DOHH2 (cell line): ENCODE measurements around the gene TENT4A.

Source experiments
- H3F3A ChIP-seq: fragments of 200-600 bp; sonication (generic), shearing (Covaris generic); 2 replicates; pipeline ENCODE4 v1.6.0; 2016; ENCODE audit warnings: antibody characterized with exemption, mild to moderate bottlenecking; ENCODE audit not compliant: control insufficient read depth, insufficient read depth
- H3K27ac ChIP-seq: fragments of 200-600 bp; sonication (generic); 2 replicates; pipeline ENCODE4 v1.5.1; 2014; ENCODE audit warnings: low read depth, mild to moderate bottlenecking, low read length, moderate library complexity
- H3K27me3 ChIP-seq: fragments of 200-600 bp; sonication (generic); 2 replicates; pipeline ENCODE4 v1.6.1; 2014; ENCODE audit warnings: mild to moderate bottlenecking, low read length, mixed read lengths; ENCODE audit not compliant: control insufficient read depth
- H3K36me3 ChIP-seq: fragments of 200-600 bp; sonication (generic); 2 replicates; pipeline ENCODE4 v1.6.1; 2014; ENCODE audit warnings: mild to moderate bottlenecking, low read length, moderate library complexity, mixed read lengths; ENCODE audit not compliant: control insufficient read depth
- H3K4me1 ChIP-seq: fragments of 200-600 bp; sonication (generic); 2 replicates; pipeline ENCODE4 v1.6.1; 2014; ENCODE audit warnings: mild to moderate bottlenecking, low read length, mixed read lengths; ENCODE audit not compliant: control insufficient read depth
- H3K4me2 ChIP-seq: fragments of 200-600 bp; sonication (generic); 2 replicates; pipeline ENCODE4 v1.6.0; 2014; ENCODE audit warnings: mild to moderate bottlenecking, low read length, moderate library complexity
- H3K4me3 ChIP-seq: fragments of 200-600 bp; sonication (generic); 2 replicates; pipeline ENCODE4 v1.5.1; 2014; ENCODE audit warnings: mild to moderate bottlenecking, low read length, mixed read lengths
- H3K79me2 ChIP-seq: fragments of 200-600 bp; sonication (generic); 2 replicates; pipeline ENCODE4 v1.6.1; 2014; ENCODE audit warnings: mild to moderate bottlenecking, low read length, mixed read lengths; ENCODE audit not compliant: control insufficient read depth
- H3K9me2 ChIP-seq: fragments of 200-600 bp; sonication (generic); replicated peaks from 2 replicates; pipeline ENCODE4 v1.6.1; 2014; ENCODE audit warnings: mild to moderate bottlenecking, low read length, mixed read lengths; ENCODE audit not compliant: control insufficient read depth
- H3K9me3 ChIP-seq: fragments of 200-600 bp; sonication (generic); 2 replicates; pipeline ENCODE4 v1.6.1; 2014; ENCODE audit warnings: antibody characterized with exemption, low read length, mixed read lengths; ENCODE audit not compliant: control insufficient read depth, insufficient read depth
- H4K20me1 ChIP-seq: fragments of 200-600 bp; sonication (generic); 2 replicates; pipeline ENCODE4 v1.6.0; 2014; ENCODE audit warnings: low read depth, mild to moderate bottlenecking, antibody characterized with exemption, low read length, moderate library complexity; ENCODE audit not compliant: control insufficient read depth, insufficient read depth
- EZH2phosphoT487 ChIP-seq: fragments of 200-600 bp; sonication (generic); IDR thresholded peaks from 2 replicates; pipeline ENCODE4 v1.6.1; 2017; ENCODE audit warnings: borderline replicate concordance, mild to moderate bottlenecking, antibody characterized with exemption, low read length, moderate library complexity, mixed read lengths
- TF ChIP-seq, protein P1 (sequence below): fragments of 200-600 bp; sonication (generic); IDR thresholded peaks from one replicate; pipeline ENCODE4 v1.5.1; 2014; ENCODE audit warnings: antibody characterized with exemption, mild to moderate bottlenecking, low read depth, low read length; ENCODE audit not compliant: poor library complexity, severe bottlenecking

Gene TENT4A

DNA sequence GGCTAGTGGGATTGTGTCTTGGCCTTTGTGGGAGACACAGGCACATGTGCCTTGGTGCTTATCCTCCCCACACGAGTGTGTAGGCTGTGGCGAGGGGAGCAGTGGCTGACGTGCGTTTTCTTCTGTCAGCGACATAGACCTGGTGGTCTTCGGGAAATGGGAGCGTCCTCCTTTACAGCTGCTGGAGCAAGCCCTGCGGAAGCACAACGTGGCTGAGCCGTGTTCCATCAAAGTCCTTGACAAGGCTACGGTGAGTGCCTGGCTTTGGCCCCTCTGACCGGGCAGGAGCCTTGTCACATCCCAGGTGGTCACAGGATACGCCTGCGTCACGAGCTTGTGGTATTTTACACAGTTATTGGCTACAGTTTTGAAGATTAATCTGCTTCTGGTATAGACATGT is 26.4 kb downstream of the TENT4A start:
- Histone ChIP-seq H3F3A (peaks cover 4% of the 10 kb centered on the region; the same call in 1 of the 2 replicates), H3K9me3 (no peaks in the 10 kb centered on the region), H3K4me2 (no peak overlapping the region), H3K36me3 (peaks cover 93% of the 10 kb centered on the region), H3K79me2 (peaks cover 83% of the 10 kb centered on the region), H4K20me1 (peaks cover 25% of the 10 kb centered on the region), H3K27me3 (no peaks in the 10 kb centered on the region), H3K9me2 (no peaks in the 10 kb centered on the region), H3K27ac (no peak overlapping the region), H3K4me3 (no peak overlapping the region), H3K4me1 (peaks cover 25% of the 10 kb centered on the region)
- TF ChIP-seq, protein P1, sequence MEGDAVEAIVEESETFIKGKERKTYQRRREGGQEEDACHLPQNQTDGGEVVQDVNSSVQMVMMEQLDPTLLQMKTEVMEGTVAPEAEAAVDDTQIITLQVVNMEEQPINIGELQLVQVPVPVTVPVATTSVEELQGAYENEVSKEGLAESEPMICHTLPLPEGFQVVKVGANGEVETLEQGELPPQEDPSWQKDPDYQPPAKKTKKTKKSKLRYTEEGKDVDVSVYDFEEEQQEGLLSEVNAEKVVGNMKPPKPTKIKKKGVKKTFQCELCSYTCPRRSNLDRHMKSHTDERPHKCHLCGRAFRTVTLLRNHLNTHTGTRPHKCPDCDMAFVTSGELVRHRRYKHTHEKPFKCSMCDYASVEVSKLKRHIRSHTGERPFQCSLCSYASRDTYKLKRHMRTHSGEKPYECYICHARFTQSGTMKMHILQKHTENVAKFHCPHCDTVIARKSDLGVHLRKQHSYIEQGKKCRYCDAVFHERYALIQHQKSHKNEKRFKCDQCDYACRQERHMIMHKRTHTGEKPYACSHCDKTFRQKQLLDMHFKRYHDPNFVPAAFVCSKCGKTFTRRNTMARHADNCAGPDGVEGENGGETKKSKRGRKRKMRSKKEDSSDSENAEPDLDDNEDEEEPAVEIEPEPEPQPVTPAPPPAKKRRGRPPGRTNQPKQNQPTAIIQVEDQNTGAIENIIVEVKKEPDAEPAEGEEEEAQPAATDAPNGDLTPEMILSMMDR, result no peak
- TF ChIP-seq EZH2phosphoT487, result no peak

DNA sequence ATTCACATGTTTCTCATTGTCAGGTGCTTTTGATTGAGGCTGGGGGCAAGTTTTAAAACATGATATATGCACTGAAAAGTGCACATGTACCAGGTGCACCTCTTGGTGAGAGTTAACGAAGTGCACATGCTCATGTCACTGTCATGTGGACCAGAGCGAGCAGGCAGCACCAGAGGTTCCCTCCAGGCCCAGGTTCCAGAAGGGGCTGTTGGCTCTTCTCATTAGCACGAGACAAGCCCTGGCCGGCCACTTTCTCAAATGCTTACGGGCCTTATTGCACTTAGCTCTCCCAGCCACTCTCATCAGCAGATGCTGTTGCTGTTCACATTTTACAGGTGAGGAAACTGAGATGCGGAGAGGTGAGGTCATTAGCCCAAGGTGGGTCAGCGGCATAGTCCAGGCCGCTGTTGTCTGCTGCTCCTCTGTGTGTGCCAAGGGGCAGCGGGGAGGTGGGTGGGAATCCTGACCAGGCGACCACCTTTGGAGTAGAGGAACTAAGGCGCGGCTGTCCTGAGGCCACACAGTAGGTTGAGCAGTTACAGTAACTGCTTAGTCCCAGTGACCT is 27.4 kb downstream of the TENT4A start:
- H3K27ac ChIP-seq, result no peak overlapping the region

DNA sequence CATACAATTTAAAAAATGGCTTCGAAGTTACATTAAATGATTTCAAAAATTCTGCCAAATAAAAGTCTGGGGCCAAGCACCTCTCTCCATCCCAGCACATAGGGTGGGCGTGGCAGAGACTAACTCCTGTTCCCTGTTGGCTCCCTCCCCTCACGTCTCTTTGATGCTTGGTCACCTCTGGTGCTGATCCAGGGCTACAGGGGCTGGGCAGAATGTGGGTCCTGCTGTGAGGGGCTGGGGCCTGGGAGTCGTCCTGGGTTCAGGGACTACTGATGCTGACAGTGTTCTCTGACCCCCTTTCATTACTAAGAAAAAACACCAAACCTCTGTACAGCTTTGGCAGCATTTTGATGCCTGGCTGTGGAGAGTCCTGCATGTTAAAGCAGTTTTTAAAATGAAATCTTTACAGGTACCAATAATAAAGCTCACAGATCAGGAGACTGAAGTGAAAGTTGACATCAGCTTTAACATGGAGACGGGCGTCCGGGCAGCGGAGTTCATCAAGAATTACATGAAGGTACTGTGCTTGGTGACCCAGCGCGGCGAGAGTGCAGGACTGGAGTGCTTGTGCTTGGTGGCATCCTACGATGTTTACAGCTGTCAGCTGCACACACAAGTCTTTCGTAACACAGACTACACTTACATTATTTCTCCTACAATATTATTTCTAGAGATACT is 29.0 kb downstream of the TENT4A start:
- H3K9me2 ChIP-seq, result no peaks in the 10 kb centered on the region
- H3K36me3 ChIP-seq, result peaks cover 99% of the 10 kb centered on the region
- H3K79me2 ChIP-seq, result peaks cover 82% of the 10 kb centered on the region
- H3K27ac ChIP-seq, result no peak overlapping the region
- peaks cover 10% of the 10 kb centered on the region for H4K20me1 ChIP-seq
- peaks cover 4% of the 10 kb centered on the region; the same call in 1 of the 2 replicates for H3F3A ChIP-seq
- no peaks in the 10 kb centered on the region for H3K9me3 ChIP-seq
- peaks cover 3% of the 10 kb centered on the region for H3K4me1 ChIP-seq
- no peaks in the 10 kb centered on the region for H3K27me3 ChIP-seq
- TF ChIP-seq, protein P1, result no peak
- no peak for TF ChIP-seq EZH2phosphoT487
- H3K4me2 ChIP-seq, result no peak overlapping the region
- no peak overlapping the region for H3K4me3 ChIP-seq

More for the DNA sequence above, 27.4 kb downstream of the TENT4A start:
- H3K4me1 ChIP-seq, result peaks cover 16% of the 10 kb centered on the region
- H3F3A ChIP-seq, result peaks cover 4% of the 10 kb centered on the region; the same call in 1 of the 2 replicates
- peaks cover 16% of the 10 kb centered on the region for H4K20me1 ChIP-seq
- no peaks in the 10 kb centered on the region for H3K9me3 ChIP-seq
- no peaks in the 10 kb centered on the region for H3K9me2 ChIP-seq
- TF ChIP-seq, protein P1, result no peak
- no peak for TF ChIP-seq EZH2phosphoT487
- peaks cover 96% of the 10 kb centered on the region for H3K36me3 ChIP-seq
- no peak overlapping the region for H3K4me2 ChIP-seq
- H3K4me3 ChIP-seq, result no peak overlapping the region
- H3K79me2 ChIP-seq, result peaks cover 82% of the 10 kb centered on the region
- no peaks in the 10 kb centered on the region for H3K27me3 ChIP-seq
